HT-29 (cell line): ENCODE data around the gene AMACR. TPM values are rescaled to one million over a fixed set of nuclear protein-coding genes. Genes with fewer than 3 reads are reported as not detected.
"Not testable (repeated sequence)": the region's sequence is repeated elsewhere in the genome, so short reads cannot be mapped to it uniquely, and the experiment has no call there.

Experiments used
- DNase-seq: peaks from one replicate; pipeline ENCODE4 v3.0.0-alpha.2; 2015; ENCODE audit warnings: low spot score
- total RNA-seq: library from RNA; depleted of rRNA; stranded (reverse); fragments of >200 nt; shearing (Covaris generic); gene quantifications from 2 replicates; pipeline ENCODE4 v1.2.3, GENCODE V29; 2014

The AMACR gene
- total RNA-seq, 1 experiment from 2014 or later = 11.0 TPM

GRCh38 chr5:34037726-34038125 is 29.9 kb upstream of the AMACR start:
- DNase-seq = no peak

GRCh38 chr5:34035756-34036155 is 27.9 kb upstream of the AMACR start:
- no peak for DNase-seq

- DNase-seq = peak; percentile 35
Measured at GRCh38 chr5:34034534-34035327, 26.9 kb upstream of the AMACR start.

GRCh38 chr5:34031966-34032365 is 24.1 kb upstream of the AMACR start:
- DNase-seq = no peak

GRCh38 chr5:34031117-34031516 is 23.3 kb upstream of the AMACR start:
- DNase-seq = no peak

- DNase-seq = not testable (repeated sequence)
Measured at GRCh38 chr5:34030585-34030984, 22.7 kb upstream of the AMACR start.

GRCh38 chr5:34030048-34030447 is 22.2 kb upstream of the AMACR start:
- DNase-seq = no peak

- DNase-seq = no peak
Measured at GRCh38 chr5:34028349-34028748, 20.5 kb upstream of the AMACR start.

DNA sequence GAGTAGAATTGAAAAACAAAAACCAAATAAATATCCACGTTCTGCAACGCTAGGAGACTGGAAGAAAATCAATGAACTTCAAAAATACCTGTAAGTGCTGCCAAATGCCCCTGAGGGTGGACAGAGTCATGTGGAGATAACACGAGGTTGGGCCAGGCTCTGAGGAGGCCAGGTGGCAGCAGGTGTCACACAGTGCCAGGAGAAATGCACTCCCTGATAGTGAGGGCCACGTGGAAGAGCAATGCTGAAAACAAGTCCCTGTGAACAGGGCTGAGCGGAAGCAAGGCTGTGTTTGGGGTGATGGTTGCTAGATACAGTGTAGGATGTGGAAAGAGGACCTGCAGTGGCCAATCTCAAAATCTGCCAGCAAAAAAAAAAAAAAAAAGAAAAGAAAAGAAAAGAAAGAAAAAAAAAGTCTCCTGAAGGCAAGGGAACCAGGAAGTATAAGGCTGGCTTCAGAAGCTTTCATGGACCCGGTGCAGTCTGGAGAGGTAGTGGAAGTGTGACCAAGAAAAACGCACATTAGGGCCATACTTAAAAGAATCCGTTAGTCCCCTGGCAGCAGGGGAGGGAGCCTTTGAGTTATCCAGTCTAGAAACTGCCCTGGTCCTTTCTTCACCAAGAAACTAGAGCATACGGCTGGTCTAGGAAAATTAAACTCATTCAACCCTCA is 18.4 kb upstream of the AMACR start:
- no peak for DNase-seq

DNA sequence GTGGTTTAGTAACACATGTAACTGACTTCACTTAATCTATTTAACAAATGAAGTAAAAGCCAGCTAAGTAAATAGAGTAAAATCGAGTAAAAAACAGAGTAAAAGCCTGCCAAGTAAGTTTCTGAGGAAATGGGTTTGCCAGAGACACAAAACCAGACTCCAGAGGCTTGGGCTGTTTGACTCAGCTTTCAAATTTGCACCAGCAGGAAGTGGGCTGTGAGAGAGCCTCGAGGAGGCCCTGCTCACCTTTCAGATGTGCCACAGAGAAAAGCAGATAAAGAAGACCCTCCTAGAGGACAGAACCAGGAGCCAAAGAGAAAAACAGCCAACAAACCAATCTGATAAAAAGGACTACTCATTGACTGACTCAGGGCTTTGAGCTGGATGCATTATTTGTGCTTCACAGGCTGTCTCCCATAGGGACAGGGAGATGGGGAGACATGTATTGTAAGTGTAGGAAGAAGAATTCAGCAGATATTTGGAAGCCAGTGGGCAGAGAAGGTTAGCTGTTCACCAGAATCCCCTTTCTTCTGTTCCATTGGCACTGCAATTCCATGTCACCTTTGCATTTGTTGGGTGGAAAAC is 14.4 kb upstream of the AMACR start:
- no peak for DNase-seq

- no peak for DNase-seq
Measured at GRCh38 chr5:34021334-34021733, 13.5 kb upstream of the AMACR start.

DNA sequence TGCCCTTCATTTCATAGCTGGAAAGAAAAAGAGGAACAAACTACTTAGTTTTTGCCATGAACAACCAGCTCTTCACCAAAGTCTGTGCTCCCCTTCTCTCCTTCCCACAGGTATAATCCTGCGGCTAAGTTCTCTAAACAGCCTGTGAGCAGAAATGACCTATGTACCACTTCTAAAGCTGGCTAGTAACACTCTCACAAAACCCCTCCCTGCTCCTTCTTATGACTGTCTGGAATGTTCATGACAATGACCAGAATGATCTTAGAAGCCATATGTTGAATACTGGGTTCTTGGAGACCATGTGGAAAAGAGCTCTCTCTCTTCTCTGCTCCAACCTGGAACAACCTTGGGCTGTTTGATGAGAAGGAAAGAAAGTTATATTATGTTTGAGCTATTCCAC is 12.9 kb upstream of the AMACR start:
- DNase-seq = no peak

GRCh38 chr5:34017254-34017653 is 9.4 kb upstream of the AMACR start:
- no peak for DNase-seq

DNA sequence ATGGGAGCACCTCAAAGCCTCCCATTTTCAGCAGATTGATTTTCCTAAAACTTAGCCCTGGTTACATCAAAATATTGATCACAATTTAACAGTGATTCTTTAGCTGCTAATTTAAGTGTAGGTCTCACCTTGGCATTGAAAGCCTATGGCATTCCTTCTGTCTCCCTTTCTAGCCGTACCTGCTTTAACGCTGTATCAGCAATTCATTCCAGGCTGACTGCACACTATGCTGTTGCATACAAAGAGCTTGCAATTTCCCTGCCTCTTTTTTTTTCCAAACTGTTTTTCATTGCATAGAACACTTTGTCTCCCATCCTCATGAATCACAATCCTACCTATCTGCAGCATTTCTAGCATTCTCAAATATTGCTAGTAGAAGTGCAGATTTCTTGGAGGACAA is 8.9 kb upstream of the AMACR start:
- DNase-seq = no peak

GRCh38 chr5:34016222-34016621 is 8.4 kb upstream of the AMACR start:
- DNase-seq = no peak

GRCh38 chr5:34015120-34015822 is 7.4 kb upstream of the AMACR start:
- no peak for DNase-seq

DNA sequence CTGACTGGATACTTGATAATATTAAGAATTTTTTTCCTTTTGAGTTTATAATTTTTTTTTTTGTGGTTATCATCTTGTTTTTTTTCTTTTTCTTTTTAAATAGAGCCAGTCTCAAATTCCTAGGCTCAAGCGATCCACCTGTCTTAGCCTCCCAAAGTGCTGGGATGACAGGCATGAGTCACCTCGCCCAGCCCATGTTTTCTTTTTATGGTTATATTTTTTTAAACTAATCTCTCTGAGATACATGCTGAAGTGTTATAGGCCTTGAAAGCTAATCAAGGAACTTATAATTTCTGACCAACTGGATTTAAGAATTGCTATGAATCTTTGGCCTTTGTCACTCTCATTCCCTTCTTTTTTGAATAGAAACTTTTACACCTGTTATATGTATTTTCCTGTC is 6.8 kb upstream of the AMACR start:
- DNase-seq = no peak

DNA sequence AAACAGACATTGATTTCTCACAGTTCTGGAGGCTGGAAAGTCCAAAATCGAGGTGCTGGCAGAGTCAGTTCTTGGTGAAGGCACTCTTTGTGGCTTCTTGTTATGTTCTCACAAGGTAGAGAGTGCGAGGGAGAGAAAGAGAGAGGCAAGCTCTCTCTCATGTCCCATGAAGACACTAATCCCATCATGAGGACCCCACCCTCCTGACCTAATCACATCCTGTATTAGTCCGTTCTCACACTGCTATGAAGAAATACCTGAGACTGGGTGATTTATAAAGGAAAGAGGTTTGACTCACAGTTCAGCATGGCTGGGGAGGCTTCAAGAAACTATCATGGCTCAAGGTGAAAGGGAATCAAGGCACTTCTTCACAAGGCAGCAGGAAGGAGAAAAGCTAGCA is 5.7 kb upstream of the AMACR start:
- DNase-seq = no peak

- DNase-seq = no peak
Measured at GRCh38 chr5:34012791-34013190, 4.9 kb upstream of the AMACR start.

GRCh38 chr5:34011536-34011935 is 3.7 kb upstream of the AMACR start:
- DNase-seq = no peak

GRCh38 chr5:34010146-34010545 is 2.3 kb upstream of the AMACR start:
- not testable (repeated sequence) for DNase-seq

- DNase-seq = no peak
Measured at GRCh38 chr5:34009610-34010009, 1.8 kb upstream of the AMACR start.
